HepG2 (cell line): ENCODE results near the gene PSAP. TPM values are rescaled to one million over a fixed set of nuclear protein-coding genes. Genes with fewer than 3 reads are reported as not detected.

Source experiments
- ATAC-seq: fragments of 200-7000 bp; cut with Tn5 transposase; 3 replicates; pipeline ENCODE4 v1.9.1; 2020; ENCODE audit warnings: mild to moderate bottlenecking, moderate library complexity
- BruUV-seq: library from RNA; stranded (reverse); fragments of 400-500 nt; replicated peaks from 2 replicates; lab custom pipeline; 2021; lab: Mats Ljungman, UMichigan
- CTCF ChIA-PET: fragments of 300-600 bp; formaldehyde crosslinking; extraction: SDS; loops from one replicate; lab custom pipeline; 2021; ENCODE audit warnings: low total read pairs, inconsistent platforms, low intra/inter-chr PET ratio; lab: Yijun Ruan, JAX
- POLR2A ChIA-PET: fragments of 350-600 bp; sonication (Branson Sonifier 250); formaldehyde crosslinking; loops from one replicate; lab custom pipeline; 2020; ENCODE audit warnings: antibody characterized with exemption, inconsistent platforms; lab: Yijun Ruan, JAX
- DNase-seq: peaks from one replicate; pipeline ENCODE4 v3.0.0-alpha.2; 2015; ENCODE audit warnings: low spot score
- FAIRE-seq: peaks from 3 replicates; lab custom pipeline; 2011; peaks lifted over from hg19 to GRCh38; lab: Jason Lieb, UNC
- H2AFZ ChIP-seq: one replicate; pipeline ENCODE4 v1.6.1; 2011; ENCODE audit warnings: low read length, inconsistent platforms
- H3K27ac ChIP-seq: fragments of 300-600 bp; 3 replicates; pipeline ENCODE4 v1.8.0; 2011; ENCODE audit warnings: mixed run types, mild to moderate bottlenecking, mixed read lengths, low read length, inconsistent platforms; ENCODE audit not compliant: insufficient read depth; ENCODE audit errors: extremely low read length
- H3K27me3 ChIP-seq, 2 experiments: fragments of 200-600 bp in 1 of 2; 2 replicates in 1 of 2; 3 replicates in 1 of 2; pipeline versions ENCODE4 v1.6.0 to v1.8.0; 2011; ENCODE audit warnings: low read length in 2 of 2, mild to moderate bottlenecking in 2 of 2, moderate library complexity in 2 of 2, inconsistent platforms in 1 of 2; ENCODE audit not compliant: insufficient read depth in 2 of 2, control insufficient read depth in 1 of 2
- H3K36me3 ChIP-seq, 2 experiments: fragments of 200-600 bp in 1 of 2; replicated peaks in 1 of 2; 2 replicates in 1 of 2; 3 replicates in 1 of 2; pipeline versions ENCODE4 v1.5.1 to v1.8.0; 2011; ENCODE audit warnings: low read length in 2 of 2, inconsistent platforms in 1 of 2; ENCODE audit not compliant: insufficient read depth in 2 of 2, control insufficient read depth in 1 of 2
- H3K4me1 ChIP-seq: 2 replicates; pipeline ENCODE4 v1.5.1; 2012; ENCODE audit warnings: low read length, inconsistent platforms; ENCODE audit not compliant: insufficient read depth
- H3K4me2 ChIP-seq: 2 replicates; pipeline ENCODE4 v1.6.0; 2011; ENCODE audit warnings: low read depth, low read length, inconsistent platforms
- H3K4me3 ChIP-seq, 3 experiments: fragments of 200-600 bp in 1 of 3; sonication (generic), shearing (Covaris generic) in 1 of 3; replicated peaks in 1 of 3; 2 replicates each; pipeline ENCODE4 v1.5.1; 2011 to 2016; ENCODE audit warnings: low read length in 3 of 3, inconsistent platforms in 2 of 3, low read depth in 2 of 3, mild to moderate bottlenecking in 2 of 3, control low read depth in 1 of 3, mixed read lengths in 1 of 3; ENCODE audit not compliant: insufficient read depth in 1 of 3
- H3K79me2 ChIP-seq: one replicate; pipeline ENCODE4 v1.6.1; 2011; ENCODE audit warnings: low read length, inconsistent platforms; ENCODE audit not compliant: insufficient read depth
- H3K9ac ChIP-seq: 2 replicates; pipeline ENCODE4 v1.6.0; 2011; ENCODE audit warnings: mild to moderate bottlenecking, low read depth, low read length, inconsistent platforms; ENCODE audit not compliant: insufficient read depth
- H3K9me3 ChIP-seq: 2 replicates; pipeline ENCODE4 v1.5.1; 2012; ENCODE audit warnings: mild to moderate bottlenecking, low read length
- H4K20me1 ChIP-seq: 2 replicates; pipeline ENCODE4 v1.6.0; 2011; ENCODE audit warnings: inconsistent platforms, mild to moderate bottlenecking, low read length, moderate library complexity; ENCODE audit not compliant: insufficient read depth
- DZIP1 ChIP-seq: sonication (generic); formaldehyde crosslinking; IDR thresholded peaks from 2 replicates; pipeline ENCODE4 v1.5.0; 2020; ENCODE audit warnings: mild to moderate bottlenecking, missing genetic modification reagents
- KDM5B ChIP-seq: sonication (generic); formaldehyde crosslinking; IDR thresholded peaks from 2 replicates; pipeline ENCODE4 v1.4.0; 2020; ENCODE audit warnings: missing genetic modification reagents, mild to moderate bottlenecking, borderline replicate concordance
- MYPOP ChIP-seq: sonication (generic); formaldehyde crosslinking; IDR thresholded peaks from 2 replicates; pipeline ENCODE4 v1.8.1; 2023; ENCODE audit warnings: mild to moderate bottlenecking, moderate library complexity, missing genetic modification reagents
- NR2F6 ChIP-seq, 2 experiments: IDR thresholded peaks; 2 replicates each; pipeline ENCODE4 v1.6.1; 2016; ENCODE audit warnings: antibody characterized with exemption in 1 of 2, mild to moderate bottlenecking in 1 of 2
- NRL ChIP-seq: sonication (generic); formaldehyde crosslinking; IDR thresholded peaks from 2 replicates; pipeline ENCODE4 v1.5.0; 2020; ENCODE audit warnings: missing genetic modification reagents, mild to moderate bottlenecking, moderate library complexity, borderline replicate concordance
- RBM22 ChIP-seq: fragments of 200-400 bp; formaldehyde crosslinking; optimal IDR thresholded peaks from 2 replicates; pipeline ENCODE3; 2017; ENCODE audit warnings: mild to moderate bottlenecking, low read length, moderate library complexity
- ZFP1 ChIP-seq: IDR thresholded peaks from 2 replicates; pipeline ENCODE4 v1.6.1; 2016
- ZNF136 ChIP-seq: sonication (generic); formaldehyde crosslinking; IDR thresholded peaks from 2 replicates; pipeline ENCODE4 v1.8.1; 2022; ENCODE audit warnings: low read depth, mild to moderate bottlenecking, moderate library complexity, missing genetic modification reagents
- ZNF749 ChIP-seq: sonication (generic); formaldehyde crosslinking; IDR thresholded peaks from 2 replicates; pipeline ENCODE4 v1.8.0; 2022; ENCODE audit warnings: mild to moderate bottlenecking, missing genetic modification reagents, moderate library complexity, borderline replicate concordance
- WGBS: methylation state at CpG from one replicate; pipeline ENCODE4 v1.1.6; 2017; ENCODE audit warnings: low lambda C conversion rate; 5-methylcytosine and 5-hydroxymethylcytosine counted together
- in situ Hi-C: cut with HindIII; loops from 2 replicates; pipeline ENCODE4 v1.10.0; 2017; ENCODE audit warnings: low pct_unique_long_range_greater_than_20kb; ENCODE audit not compliant: extremely low pct_ligation_motif_present
- intact Hi-C: fragments of 100-400 bp; cut with micrococcal nuclease; formaldehyde crosslinking; loops from one replicate; pipeline ENCODE4 v1.10.0; 2022; ENCODE audit not compliant: unreplicated experiment
- polyA plus RNA-seq, 8 experiments: library from polyadenylated mRNA; depleted of rRNA in 3 of 8; stranded (reverse) in 7 of 8; unstranded in 1 of 8; fragments of >200 nt; fragmentation: Illumina TruSeq in 4 of 8; extraction: Trizol in 4 of 8; gene quantifications; 2 replicates each; pipeline versions ENCODE4 v1.2.1 to v1.2.3, GENCODE V29; 2011 to 2016; ENCODE audit warnings: low read depth in 4 of 8, missing spikeins in 1 of 8, mixed read lengths in 1 of 8; ENCODE audit not compliant: insufficient read depth in 1 of 8
- total RNA-seq, 5 experiments: library from RNA; depleted of rRNA; stranded (reverse); fragments of >200 nt; fragmentation: Illumina TruSeq; extraction: Trizol; gene quantifications; 2 replicates each; pipeline ENCODE4 v1.2.3, GENCODE V29; 2016; ENCODE audit warnings: low read depth in 1 of 5

PSAP gene
- total and polyA plus RNA-seq, 2 of the 13 experiments (the other 11 are each of a cell fraction or from before 2014, with no cell fraction given), result 323 to 643 TPM

GRCh38 chr10:71827852-71828251, 23.2 kb downstream of the PSAP start:
- 98% methylated on average over 4 of the region's 6 CpGs for WGBS
- DNase-seq, result no peak
- Histone ChIP-seq H3K4me1 (no peaks in the 10 kb centered on the region), H3K79me2 (peaks cover 5% of the 10 kb centered on the region), H3K27ac (no peak overlapping the region), H4K20me1 (peaks cover 9% of the 10 kb centered on the region; the same call in 1 of the 2 replicates), H2AFZ (no peak overlapping the region), H3K9me3 (no peaks in the 10 kb centered on the region), H3K4me2 (no peak overlapping the region), H3K27me3 (no peaks in the 10 kb centered on the region), H3K4me3 (no peak overlapping the region), H3K36me3 (peaks cover 57 to 89% of the 10 kb centered on the region in 2 experiments), H3K9ac (no peak overlapping the region)
- no peak for ATAC-seq
- in situ Hi-C loops, result no loop called here
- no peak for TF ChIP-seq DZIP1 (CRISPR knock-in tag)
- TF ChIP-seq NRL, result no peak
- TF ChIP-seq ZNF136 (CRISPR knock-in tag), result no peak
- TF ChIP-seq RBM22, result peak; percentile 41
- CTCF ChIA-PET, result no interaction called here
- intact Hi-C loops, result no loop called here
- BruUV-seq, result no TSS peak
- POLR2A ChIA-PET, result no interaction called here
- no peak for FAIRE-seq

GRCh38 chr10:71825217-71825616, 25.8 kb downstream of the PSAP start:
- POLR2A ChIA-PET, result no interaction called here
- TF ChIP-seq ZNF749 (CRISPR knock-in tag) (no peak), KDM5B (no peak), NR2F6 (IDR thresholded peaks at IDR 0.05) (no peak), NR2F6 (CRISPR knock-in tag; IDR thresholded peaks at IDR 0.05) (no peak), ZFP1 (CRISPR knock-in tag) (no peak), MYPOP (no peak)
- H3K4me3 ChIP-seq, result no peak overlapping the region
- no peak overlapping the region for H3K9ac ChIP-seq
- 80% methylated on average over 6 of the region's 11 CpGs for WGBS
- FAIRE-seq (no peak), ATAC-seq (no peak), DNase-seq (no peak)
- no peaks in the 10 kb centered on the region for H3K4me1 ChIP-seq
- no peak overlapping the region for H2AFZ ChIP-seq
- no peaks in the 10 kb centered on the region for H3K79me2 ChIP-seq
- no peaks in the 10 kb centered on the region for H3K27me3 ChIP-seq
- H4K20me1 ChIP-seq, result no peaks in the 10 kb centered on the region
- BruUV-seq, result no TSS peak
- H3K9me3 ChIP-seq, result no peaks in the 10 kb centered on the region
- intact Hi-C loops, result no loop called here
- CTCF ChIA-PET, result no interaction called here
- in situ Hi-C loops, result no loop called here
- H3K27ac ChIP-seq, result no peak overlapping the region
- no peak overlapping the region for H3K4me2 ChIP-seq
- peaks cover 50 to 90% of the 10 kb centered on the region in 2 experiments for H3K36me3 ChIP-seq
